Airway epithelial cell (primary cell): ENCODE results near the gene LGALS9B. TPM values are rescaled to one million over a fixed set of nuclear protein-coding genes. Genes with fewer than 3 reads are reported as not detected.

Source experiments
- total RNA-seq: library from RNA; depleted of rRNA; stranded (reverse); fragments of >200 nt; gene quantifications from 2 replicates; pipeline ENCODE4 v1.2.3, GENCODE V29; 2015

The LGALS9B gene
- 0.79 and 2.5 TPM in 2 replicates for total RNA-seq

GRCh38 chr17:20467447-20467846 lies at the start of gene LGALS9B:
Gene LGALS9B, minus strand, starts transcription at chr17:20467539. Its CDS starts 69 bp downstream, at chr17:20467470.

Other genes with a start within 250 kb of the LGALS9B start
- gene CDRT15L2, start 112.2 kb upstream of the LGALS9B start, total RNA-seq: not detected in 2 replicates